ENCODE data around the gene SDK1.

GRCh38 chr7:3953946-3954345, 652.9 kb downstream of the SDK1 start:
- TF ChIP-seq CTCF (IDR thresholded peaks at IDR 0.05; ENCODE audit: control extremely low read depth in 1 of 3, insufficient read depth in 1 of 3, low read depth in 1 of 3, low read length in 3 of 3) (no peak), SIX5 (IDR thresholded peaks at IDR 0.05; ENCODE audit: low read depth, low read length) (no peak), POLR2AphosphoS5 (IDR thresholded peaks at IDR 0.05; ENCODE audit: low read depth, low read length) (no peak), ZNF274 (IDR thresholded peaks at IDR 0.05; ENCODE audit: borderline replicate concordance, extremely low read depth, low read length) (no peak)
